SK-MEL-5 (cell line): Measurements from ENCODE around the gene FAM177A1. TPM values are rescaled to one million over a fixed set of nuclear protein-coding genes. Genes with fewer than 3 reads are reported as not detected.

Source experiments
- DNase-seq: peaks from one replicate; pipeline ENCODE4 v3.0.0-alpha.2; 2016; ENCODE audit warnings: low read depth, low spot score
- in situ Hi-C: cut with HindIII; loops from 2 replicates; pipeline ENCODE4 v1.10.0; 2016; ENCODE audit warnings: low sequenced_read_pairs, high pct_unique_total_duplicates, low pct_unique_long_range_greater_than_20kb
- total RNA-seq: library from RNA; depleted of rRNA; stranded (reverse); fragments of >200 nt; shearing (Covaris generic); gene quantifications from 2 replicates; pipeline ENCODE4 v1.2.3, GENCODE V29; 2014; rRNA removed

Gene FAM177A1
- total RNA-seq, 1 experiment from 2014 or later: 34.8 TPM

GRCh38 chr14:35114036-35114435 is 68.0 kb downstream of the FAM177A1 start:
- in situ Hi-C loops: no loop called here
- no peak for DNase-seq

DNA sequence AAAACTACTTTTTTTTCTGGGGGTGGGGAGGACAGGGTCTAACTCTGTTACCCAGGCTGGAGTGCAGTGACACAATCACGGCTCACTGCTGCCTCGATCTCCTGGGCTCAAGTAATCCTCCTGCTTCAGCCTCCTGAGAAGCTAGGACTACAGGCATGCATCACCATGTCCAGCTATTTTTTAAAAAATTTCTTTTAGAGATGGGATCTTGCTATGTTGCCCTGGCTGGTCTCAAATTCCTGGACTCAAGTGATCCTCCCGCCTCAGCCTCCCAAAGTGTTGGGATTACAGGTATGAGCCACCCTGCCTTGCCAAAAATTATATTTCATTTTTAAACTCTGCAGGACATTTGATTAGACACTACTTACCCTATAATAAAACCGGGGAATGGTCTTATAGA is 70.2 kb downstream of the FAM177A1 start:
- in situ Hi-C loops: no loop called here
- no peak for DNase-seq

- no peak for DNase-seq
- in situ Hi-C loops: no loop called here
Measured at GRCh38 chr14:35117112-35117511, 71.0 kb downstream of the FAM177A1 start.

DNA sequence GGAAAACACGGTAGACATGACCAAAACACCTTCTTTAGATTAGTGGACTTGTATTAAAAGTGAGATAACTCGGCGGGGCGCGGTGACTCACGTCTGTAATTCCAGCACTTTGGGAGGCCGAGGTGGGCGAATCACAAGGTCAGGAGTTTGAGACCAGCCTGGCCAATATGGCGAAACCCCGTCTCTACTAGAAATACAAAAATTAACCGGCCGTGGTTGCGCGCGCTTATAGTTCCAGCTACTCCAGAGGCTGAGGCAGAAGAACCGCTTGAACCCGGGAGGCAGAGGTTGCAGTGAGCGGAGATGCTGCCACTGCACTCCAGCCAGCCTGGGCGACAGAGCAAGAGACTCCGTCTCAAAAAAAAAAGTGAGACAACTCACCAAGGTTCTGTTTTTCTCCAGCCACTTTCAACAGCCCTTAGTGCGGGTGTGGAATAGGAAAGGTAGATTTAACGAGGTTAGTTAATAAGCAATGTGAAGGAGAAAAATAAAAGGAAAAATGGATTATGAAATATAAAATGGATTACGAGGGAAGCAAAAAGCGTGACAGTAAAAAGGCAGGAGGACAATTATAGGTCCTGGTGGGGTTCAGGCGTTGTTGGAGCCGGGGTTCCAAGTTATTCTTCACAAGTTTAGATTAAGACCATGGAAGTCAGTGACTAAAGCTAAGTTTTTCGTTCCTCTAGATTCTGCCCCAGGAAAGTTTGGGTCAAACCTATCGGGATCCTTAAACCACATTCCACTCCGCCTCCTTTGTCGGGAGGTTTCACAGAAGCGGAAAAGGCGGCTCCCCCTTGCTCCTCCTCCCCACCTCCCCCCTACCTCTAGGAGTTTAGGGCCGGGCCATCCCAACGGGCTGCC is 75.2 kb downstream of the FAM177A1 start:
- DNase-seq: no peak
- in situ Hi-C loops: no loop called here

DNA sequence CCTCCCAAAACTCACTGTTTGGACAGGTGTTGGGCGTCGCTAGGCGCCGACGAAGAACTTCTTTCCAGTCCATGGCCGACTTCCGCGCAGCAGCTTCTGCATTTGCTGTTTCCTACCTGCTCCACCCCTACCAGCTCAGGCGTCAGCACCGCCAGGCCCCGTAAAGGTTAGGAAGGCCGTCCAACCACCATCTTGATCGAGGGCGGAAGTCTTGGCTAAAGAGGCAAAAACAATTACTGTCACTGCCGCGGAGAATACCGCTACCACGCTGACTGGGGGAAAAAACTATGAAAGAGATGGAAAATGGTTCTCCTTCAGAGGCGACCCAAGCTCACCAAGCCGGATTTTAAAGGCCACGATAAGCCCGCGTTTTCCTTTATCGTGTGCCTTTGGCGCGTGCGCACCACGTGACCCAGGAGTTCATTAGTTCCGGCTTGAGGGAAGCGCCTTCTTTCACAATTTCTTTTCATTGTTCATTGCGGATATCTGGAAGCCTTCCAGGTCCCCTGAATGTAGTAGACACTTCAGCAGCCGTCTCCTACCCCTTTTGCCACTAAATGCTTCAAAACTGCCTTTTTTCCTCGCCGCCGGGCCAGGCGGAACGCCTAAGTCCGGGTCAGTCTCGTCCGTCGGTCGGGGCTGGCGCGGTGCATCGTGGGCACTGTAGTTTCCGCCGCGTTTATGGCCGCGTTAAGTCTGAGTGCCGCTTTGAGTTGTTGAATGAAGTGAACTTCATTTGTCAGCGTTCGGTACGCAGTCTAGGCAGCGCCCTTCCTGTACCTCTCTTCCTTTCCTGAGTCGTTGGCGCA is 76.0 kb downstream of the FAM177A1 start, which contains the start of the genes PPP2R3C and PRORP:
TSS of gene PPP2R3C (minus strand) at position 104 of the 809 bp plus-strand sequence. CDS start at position 73, 31 bp downstream.
TSS of gene PRORP (plus strand) at position 666 of the 809 bp plus-strand sequence. CDS start 694 bp downstream, outside the sequence.
- in situ Hi-C loops: no loop called here
- peak; percentile 89 for DNase-seq

- peak; percentile 28 for DNase-seq
- in situ Hi-C loops: no loop called here
Measured at GRCh38 chr14:35122696-35123387, 76.8 kb downstream of the FAM177A1 start.

DNA sequence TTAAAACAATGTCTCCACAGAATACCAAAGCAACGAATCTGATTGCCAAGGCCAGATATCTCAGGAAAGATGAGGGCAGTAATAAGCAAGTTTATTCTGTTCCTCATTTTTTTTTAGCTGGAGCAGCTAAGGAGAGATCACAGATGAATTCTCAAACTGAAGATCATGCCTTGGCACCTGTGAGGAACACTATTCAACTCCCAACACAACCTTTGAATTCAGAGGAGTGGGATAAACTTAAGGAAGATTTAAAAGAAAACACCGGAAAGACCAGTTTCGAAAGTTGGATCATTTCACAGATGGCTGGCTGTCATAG is 77.3 kb downstream of the FAM177A1 start:
- in situ Hi-C loops: no loop called here

DNA sequence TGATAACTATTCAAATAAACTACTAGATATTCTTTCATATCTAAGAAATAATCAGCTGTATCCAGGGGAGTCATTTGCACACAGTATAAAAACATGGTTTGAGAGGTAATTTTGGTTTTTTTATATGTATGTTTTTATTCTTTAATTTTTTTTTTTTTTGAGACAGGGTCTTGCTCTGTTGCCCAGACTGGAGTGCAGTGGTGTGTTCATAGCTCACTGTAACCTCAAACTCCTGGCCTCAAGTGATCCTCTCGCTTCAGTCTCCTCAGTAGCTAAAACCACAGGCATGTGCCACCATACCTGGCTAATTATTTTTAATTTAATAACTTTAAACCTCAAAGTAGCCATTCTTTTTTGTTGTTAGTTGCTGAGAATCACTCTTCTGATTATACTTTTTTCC is 78.1 kb downstream of the FAM177A1 start:
- in situ Hi-C loops: no loop called here
- no peak for DNase-seq

More for the DNA sequence above, 77.3 kb downstream of the FAM177A1 start:
- DNase-seq: no peak

Other genes starting within 250 kb of the FAM177A1 start
- 27.5 and 33.3 TPM in 2 replicates for gene BAZ1A, start 170.9 kb upstream of the FAM177A1 start, total RNA-seq
- 62.7 and 67.2 TPM in 2 replicates for gene SRP54, start 63.3 kb upstream of the FAM177A1 start, total RNA-seq
- gene PPP2R3C, start 75.7 kb downstream of the FAM177A1 start, total RNA-seq: 53.9 and 57.6 TPM in 2 replicates
- 32.7 and 36.8 TPM in 2 replicates for gene PRORP, start 76.3 kb downstream of the FAM177A1 start, total RNA-seq
- gene PSMA6, start 246.1 kb downstream of the FAM177A1 start, total RNA-seq: 169 and 193 TPM in 2 replicates